G401 (cell line): ENCODE results near the gene RBX1. TPM values are rescaled to one million over a fixed set of nuclear protein-coding genes. Genes with fewer than 3 reads are reported as not detected.

ENCODE experiments used
- DNase-seq: peaks from one replicate; pipeline ENCODE4 v3.0.0-alpha.2; 2015; ENCODE audit warnings: low spot score
- in situ Hi-C: cut with HindIII; loops from 2 replicates; pipeline ENCODE4 v1.10.0; 2016; ENCODE audit warnings: low sequenced_read_pairs, mixed read lengths
- total RNA-seq: library from RNA; depleted of rRNA; stranded (reverse); fragments of >200 nt; shearing (Covaris generic); gene quantifications from 2 replicates; pipeline ENCODE4 v1.2.3, GENCODE V29; 2014; rRNA removed

RBX1 gene
- total RNA-seq, 1 experiment from 2014 or later: 81.7 TPM

- in situ Hi-C loops: no loop called here
Observed at GRCh38 chr22:41009222-41009948, 58.2 kb downstream of the RBX1 start.

GRCh38 chr22:41015003-41015402 lies 63.8 kb downstream of the RBX1 start:
- no peak for DNase-seq
- in situ Hi-C loops: no loop called here

More at GRCh38 chr22:41009222-41009948, 58.2 kb downstream of the RBX1 start:
- no peak for DNase-seq

- DNase-seq: peak; percentile 66
Observed at GRCh38 chr22:41021061-41021612, 70.0 kb downstream of the RBX1 start.

GRCh38 chr22:41021613-41022454 lies 70.7 kb downstream of the RBX1 start:
- peak; percentile 64 for DNase-seq
- in situ Hi-C loops: no loop called here

More at GRCh38 chr22:41021061-41021612, 70.0 kb downstream of the RBX1 start:
- in situ Hi-C loops: no loop called here

GRCh38 chr22:41022470-41023298 lies 71.5 kb downstream of the RBX1 start:
- in situ Hi-C loops: no loop called here
- peak; percentile 80 for DNase-seq

Other genes starting within 250 kb of the RBX1 start
- gene SLC25A17, start 132.0 kb upstream of the RBX1 start, total RNA-seq: 47.6 and 67.7 TPM in 2 replicates
- gene ST13, start 94.7 kb upstream of the RBX1 start, total RNA-seq: 213 and 354 TPM in 2 replicates
- gene XPNPEP3, start 94.2 kb upstream of the RBX1 start, total RNA-seq: 8.7 and 9.2 TPM in 2 replicates
- gene DNAJB7, start 89.3 kb upstream of the RBX1 start, total RNA-seq: not detected in 2 replicates
- 14.2 and 73.2 TPM in 2 replicates for gene EP300, start 141.2 kb downstream of the RBX1 start, total RNA-seq